HG03439 (cell line): ENCODE measurements around the gene PGM3.
"Not testable (repeated sequence)": the region's sequence is repeated elsewhere in the genome, so short reads cannot be mapped to it uniquely, and the experiment has no call there.

Experiments used
- ATAC-seq: cut with Tn5 transposase; IDR thresholded peaks from one replicate; pipeline ENCODE4 v1.9.1; 2021; ENCODE audit warnings: mild to moderate bottlenecking, moderate library complexity; ENCODE audit not compliant: unreplicated experiment

PGM3 gene, protein sequence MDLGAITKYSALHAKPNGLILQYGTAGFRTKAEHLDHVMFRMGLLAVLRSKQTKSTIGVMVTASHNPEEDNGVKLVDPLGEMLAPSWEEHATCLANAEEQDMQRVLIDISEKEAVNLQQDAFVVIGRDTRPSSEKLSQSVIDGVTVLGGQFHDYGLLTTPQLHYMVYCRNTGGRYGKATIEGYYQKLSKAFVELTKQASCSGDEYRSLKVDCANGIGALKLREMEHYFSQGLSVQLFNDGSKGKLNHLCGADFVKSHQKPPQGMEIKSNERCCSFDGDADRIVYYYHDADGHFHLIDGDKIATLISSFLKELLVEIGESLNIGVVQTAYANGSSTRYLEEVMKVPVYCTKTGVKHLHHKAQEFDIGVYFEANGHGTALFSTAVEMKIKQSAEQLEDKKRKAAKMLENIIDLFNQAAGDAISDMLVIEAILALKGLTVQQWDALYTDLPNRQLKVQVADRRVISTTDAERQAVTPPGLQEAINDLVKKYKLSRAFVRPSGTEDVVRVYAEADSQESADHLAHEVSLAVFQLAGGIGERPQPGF

DNA sequence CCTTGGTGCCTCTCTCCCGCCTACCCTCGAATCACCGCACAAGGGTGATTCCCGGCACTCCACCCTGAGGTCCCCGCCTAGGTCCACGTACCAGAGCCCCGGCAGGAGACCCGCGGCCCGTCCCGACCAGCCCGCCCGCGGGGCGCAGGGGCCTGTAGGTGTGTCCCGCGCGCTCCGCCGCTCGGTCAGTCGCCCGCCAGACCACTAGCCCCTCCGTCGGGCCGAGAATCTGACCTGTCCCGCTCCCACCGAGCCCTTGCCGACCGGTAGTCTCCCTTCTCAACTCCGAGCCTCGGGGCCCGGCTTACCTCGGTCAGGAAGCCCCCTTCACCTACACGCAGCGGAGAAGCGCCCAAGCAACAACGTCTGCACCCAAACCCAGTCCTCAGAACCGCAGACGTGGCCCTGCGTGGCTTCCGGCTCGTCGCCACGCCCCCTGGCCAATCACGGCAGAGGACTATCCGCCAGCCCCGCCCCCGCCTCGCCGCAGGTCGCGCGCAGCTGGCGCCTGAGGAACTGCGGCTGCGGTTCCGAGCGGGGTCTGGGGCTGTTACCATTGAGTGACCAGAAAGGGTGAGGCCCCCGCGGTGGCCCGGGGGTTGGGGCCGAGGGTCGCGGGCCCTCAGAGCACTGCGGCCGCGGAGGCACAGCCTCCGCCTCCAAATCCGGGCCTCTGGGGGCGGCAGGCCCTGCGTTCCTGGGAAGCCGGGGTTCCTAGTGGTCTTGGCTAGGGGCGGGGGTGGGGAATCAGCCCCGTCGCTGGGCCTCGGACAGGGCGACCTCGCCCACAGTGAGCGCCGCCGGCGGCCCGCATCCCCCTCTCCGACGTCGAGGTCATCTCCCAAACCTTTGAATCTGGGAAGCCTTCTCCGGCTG lies at the start of gene PGM3, which contains the start of gene RWDD2A:
Gene PGM3, minus strand, starts transcription at position 395 of the 876 bp plus-strand sequence. CDS start 2,253 bp downstream, outside the sequence.
Gene RWDD2A, plus strand, starts transcription at position 487 of the 876 bp plus-strand sequence. CDS start 1,095 bp downstream, outside the sequence.
- ATAC-seq: peak; percentile 97

DNA sequence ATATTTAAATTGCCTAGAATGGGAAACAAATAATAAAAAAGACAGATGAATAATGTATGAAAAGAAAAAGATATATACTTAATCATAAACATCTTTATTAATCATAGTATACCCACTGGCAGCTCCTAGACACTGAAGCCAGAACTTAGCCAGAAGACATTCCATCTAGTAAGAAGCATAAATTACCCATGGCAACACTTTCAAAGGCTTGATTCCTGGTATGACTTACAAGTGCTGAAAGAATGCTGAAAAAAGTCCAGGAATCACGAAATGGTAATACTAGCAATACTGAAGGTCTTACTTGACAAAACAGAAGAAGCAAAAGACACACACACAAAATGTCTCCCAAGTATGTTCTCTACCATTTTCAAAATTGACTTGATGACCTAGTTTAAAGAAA lies 38.1 kb upstream of the PGM3 start:
- no peak for ATAC-seq

DNA sequence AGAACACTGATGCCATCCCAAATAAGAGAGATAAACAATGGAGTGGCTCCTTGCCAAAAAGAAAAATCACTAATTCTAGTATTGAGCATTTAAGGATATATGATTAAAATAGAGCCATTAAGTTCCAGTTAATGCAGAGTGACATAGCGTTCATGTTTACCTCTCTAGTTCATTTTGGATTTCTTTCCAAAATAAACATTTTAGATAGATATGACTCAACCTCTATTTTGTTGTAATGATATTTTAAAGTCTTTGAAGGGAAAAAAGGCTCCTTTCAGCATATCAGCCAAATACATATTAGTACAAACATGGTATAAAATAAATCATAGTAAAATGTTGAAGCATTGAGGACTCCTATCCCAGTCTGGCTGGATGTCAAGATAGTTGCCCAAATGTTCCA lies 33.5 kb upstream of the PGM3 start:
- ATAC-seq: no peak

DNA sequence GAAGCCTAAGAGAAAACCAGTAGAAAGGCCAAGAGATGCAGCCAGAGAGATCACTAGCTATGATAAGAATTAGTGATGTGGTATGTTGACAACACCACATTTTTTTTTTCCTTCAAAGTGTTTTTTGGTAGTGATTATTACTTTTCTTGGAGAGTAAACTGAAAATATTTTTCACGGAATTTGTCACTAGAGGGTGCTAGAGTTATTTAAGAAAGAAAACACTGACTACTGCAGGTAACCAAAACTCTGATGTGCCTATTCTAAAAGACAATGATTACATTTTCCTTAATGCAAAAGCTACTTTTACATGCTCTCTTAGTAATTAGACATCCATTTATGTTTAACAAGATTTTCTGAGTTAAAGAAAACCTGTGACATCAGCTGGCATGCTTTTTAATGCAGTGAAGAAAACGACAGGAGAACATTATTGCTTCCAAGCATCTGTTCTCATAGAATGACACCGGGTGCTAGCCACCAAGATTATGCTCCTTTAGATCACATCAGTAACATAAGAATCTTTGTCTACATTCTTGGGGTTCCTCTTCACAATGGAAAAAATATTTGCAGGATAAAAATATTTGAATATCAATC lies 28.9 kb upstream of the PGM3 start:
- peak; percentile 60 for ATAC-seq

DNA sequence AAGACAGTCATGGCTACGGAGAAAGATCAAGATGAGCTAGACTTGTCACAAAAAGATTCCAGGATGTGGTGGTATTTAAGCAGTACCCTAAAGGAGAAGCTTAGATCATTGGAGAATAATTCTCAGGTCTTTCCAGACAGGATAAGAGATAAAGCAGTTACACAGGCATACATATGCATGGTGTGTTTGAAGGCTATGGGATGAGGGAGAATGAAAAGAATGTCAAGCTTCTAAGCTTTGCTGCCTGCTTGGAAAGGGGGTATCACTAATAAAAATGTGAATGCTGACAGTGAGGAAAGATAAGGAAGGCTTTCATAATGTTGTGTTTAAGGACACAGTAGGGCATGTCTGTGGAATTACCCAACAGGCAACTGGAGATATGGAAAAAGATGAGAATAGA lies 28.2 kb upstream of the PGM3 start:
- ATAC-seq: no peak

DNA sequence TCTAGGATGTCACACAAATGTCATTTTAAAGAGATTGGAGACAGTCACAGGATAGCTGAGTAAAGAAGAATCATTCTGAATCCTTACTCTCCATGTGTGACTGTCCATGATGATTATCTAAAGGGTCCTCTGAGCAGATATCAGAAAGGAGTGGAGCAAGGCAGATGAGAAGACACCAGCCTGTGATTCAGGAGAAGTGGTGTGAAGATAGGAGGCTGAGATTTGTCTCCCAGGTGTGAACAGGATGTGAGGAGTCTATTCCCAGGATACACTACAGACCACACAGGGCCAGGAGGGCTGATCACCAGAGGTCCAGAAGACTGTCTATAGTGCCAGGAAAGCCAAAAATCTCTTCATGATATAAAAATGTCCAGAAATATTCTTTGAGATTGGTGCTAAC lies 27.1 kb upstream of the PGM3 start:
- ATAC-seq: no peak

DNA sequence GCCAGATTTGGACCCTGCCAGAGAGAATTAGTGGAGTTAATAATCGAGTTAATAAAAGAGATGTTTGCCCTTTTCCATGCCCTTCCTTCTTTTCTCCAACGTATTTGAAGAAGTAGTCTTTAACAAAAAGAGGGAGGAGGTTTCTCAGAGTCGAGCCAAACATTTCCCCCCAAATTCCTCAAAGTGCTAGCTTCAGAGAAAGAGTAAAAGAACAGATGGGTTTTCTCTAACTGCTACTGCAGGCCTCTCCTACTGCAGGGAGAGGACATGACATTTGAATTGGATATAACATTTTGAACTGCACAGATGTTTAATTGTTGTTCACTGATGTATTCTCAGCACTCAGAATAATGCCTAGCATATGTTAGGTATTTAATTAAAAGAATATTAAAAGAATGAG lies 25.6 kb upstream of the PGM3 start:
- no peak for ATAC-seq

DNA sequence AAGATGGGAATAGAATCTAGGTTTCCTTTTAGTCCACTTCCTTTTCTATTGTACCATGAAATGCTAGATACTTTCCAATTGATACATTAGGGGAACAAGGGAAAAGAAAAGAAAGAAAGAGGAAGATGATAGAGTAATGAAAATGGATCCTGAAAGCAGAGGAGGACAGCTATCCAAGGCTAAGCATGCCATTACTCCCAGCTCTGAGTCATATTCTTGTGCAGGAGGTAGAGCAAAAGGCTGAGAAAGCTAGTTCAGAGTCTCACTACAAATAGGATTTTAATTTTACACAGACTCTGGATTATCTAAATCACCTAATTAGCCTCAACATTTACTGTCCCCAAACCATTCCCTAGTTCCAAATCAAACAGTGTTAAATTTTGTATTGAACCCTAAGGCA lies 23.7 kb upstream of the PGM3 start:
- ATAC-seq: no peak

DNA sequence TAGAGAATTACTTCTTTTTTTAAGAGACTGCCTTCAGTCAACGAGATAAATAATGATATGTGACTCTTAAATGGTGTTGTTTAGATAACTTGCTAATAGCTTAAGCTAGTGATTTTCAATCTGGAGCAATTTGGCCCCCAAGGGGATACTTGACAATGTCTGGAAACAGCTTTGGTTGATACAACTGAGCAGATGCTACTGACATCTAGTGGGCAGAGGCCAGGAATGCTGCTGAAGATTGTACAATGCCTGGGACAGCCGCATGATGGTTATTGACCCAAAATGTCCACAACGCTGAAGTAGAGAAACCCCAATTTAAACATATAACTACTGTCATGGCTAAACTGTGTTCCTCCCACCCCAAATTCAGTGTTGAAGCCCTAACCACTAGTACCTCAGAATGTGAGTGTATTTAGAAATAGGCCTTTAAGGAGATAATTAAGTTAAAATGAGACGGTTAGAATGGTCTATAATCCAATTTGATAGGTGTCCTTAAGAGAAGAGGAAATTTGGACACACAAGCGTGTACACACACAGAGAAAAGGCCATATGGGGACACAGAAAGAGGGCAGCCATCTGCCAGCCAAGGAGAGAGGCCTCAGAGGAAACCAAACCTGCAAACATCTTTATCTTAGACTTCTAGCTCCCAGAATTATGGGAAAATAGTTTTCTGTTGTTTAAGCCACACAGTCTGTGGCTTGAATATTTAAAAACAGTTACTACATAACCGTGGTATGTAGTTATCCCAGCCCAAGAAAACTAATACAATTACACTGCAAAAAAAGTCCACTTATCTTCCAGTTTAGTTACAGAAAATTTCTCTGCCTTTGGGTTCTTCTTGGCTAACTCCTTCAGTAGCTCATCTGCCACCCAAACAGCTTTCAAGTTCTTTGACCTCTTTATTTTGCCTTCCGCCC lies 22.3 kb upstream of the PGM3 start:
- ATAC-seq: peak; percentile 98

DNA sequence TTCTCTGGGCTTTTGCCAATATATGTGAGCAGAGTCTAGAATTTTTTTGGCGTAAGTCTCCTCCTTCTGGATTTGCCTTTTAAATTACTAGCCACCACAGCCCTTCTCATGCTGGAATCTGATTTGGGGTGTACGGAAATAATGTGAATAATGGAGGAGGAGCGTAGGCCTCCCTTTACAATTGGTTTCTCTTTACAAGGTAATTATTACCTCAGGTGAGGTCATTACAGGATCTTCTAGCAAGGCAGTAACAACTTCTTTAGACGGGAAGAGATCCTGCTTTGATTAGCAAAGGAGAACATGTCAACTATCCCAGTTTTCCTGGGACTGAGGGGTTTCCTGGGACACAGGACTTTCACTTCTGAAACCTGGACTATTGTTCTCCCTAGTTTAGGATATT lies 9.0 kb upstream of the PGM3 start:
- ATAC-seq: no peak

DNA sequence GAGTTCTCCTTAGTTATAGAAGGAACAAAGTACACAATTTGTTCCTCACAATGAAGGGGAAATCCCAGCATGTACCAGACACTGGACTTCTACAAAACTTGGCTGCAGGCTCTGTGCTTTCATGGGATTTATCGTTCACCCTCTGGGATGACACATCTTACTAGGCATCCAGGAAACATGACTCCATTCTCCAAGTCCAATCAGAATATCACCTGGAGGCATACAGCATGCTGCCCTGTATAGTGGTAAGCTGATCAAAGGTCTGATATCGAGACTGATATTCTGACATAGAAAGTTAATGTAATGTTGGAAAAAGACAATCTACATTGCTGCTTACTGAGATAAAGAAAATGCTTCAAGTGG lies 6.8 kb upstream of the PGM3 start:
- ATAC-seq: no peak

DNA sequence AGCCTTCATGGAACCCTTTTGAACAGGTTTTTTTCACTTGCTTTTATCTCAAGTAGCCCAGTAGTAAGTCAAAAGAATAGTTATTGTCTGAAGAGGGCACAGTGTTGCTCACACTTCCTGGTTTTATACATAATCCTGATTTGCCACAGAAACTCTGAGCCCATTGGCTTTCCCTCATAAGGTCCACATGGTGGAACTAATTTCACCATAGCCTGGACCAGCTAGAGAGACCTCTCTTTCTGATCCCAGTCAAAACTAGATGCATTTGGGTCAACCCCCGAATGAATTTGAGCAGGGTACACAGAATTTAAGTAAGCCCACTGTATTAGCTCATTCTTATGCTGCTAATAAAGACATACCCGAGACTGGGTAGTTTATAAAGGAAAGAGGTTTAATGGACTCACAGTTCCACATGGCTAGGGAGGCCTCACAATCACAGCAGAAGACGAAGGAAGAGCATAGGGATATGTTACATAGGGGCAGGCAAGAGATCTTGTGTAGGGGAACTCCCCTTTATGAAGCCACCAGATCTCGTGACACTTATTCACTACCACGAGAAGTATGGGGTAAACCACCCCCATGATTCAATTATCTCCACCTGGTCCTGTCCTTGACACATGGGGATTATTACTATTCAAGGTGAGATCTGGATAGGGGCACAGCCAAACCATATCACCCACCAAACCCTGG lies 6.3 kb upstream of the PGM3 start:
- no peak for ATAC-seq

DNA sequence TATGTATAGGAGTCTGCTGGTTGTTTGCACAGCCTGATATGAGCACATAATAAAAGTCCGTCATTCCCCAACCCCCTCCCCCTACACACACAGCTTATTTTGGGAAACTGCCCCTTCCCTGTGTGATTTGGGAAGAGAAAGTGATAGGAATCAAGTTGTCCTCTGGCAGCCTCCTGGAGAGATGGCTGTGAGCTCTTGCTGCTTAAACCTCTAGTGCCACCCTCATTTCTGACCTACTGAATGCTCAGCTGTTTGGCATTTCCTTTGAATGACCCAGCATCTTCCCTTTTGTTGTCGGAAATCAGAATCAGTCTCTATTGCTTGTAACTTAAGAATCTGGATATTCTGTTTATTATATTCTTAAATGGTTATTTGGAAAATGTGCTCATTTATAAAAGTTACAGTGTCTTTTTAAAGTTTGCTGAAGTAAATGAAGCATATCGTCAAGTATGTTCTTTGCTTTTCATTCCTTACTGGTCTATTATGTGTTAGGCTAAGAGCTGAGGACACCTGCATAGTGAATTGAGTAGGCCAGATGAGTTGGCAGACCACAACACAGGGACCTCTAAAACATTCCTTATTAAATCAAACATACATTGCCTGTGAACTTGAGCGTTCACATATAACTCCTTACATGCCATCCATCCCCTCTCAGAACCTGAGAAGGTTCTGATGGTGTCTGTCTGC lies 5.6 kb upstream of the PGM3 start:
- no peak for ATAC-seq

DNA sequence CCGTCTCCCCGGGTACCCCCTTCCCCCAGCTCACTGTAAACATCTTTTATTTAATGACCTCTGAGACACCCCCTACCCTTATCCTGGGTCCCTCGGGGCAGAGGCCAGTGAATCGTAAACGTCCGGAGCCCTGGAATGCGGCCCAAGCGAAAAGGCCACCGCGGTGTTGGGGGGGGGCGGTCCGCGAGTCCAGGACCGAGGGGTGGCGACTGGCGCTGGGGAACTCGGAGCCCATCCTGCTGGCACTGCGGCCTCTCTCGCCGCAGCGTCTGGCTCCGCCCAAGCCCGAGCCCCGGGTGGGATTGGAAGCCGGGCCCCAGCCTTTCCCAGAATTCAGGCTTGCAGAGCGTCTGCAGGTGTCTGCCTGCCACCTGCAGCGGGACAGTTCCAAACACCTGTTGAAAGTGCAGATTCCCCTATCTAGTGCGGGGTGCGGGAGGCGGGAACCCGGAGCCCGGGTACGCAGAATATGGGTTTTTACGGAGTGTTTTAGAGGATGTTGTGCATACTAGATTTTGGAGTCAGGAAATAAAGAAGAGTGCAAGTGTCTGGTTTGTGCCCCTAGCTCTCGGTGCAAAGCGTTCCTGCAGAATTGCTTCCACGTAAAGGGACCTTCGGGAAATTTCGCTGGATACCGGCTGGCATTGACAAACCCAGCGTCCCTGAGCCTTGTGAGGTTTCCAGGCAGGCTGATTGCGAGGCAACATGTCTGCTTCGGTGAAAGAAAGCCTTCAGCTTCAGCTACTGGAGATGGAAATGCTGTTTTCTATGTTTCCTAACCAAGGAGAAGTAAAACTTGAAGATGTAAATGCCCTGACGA lies 892 bp upstream of the PGM3 start:
- ATAC-seq: peak; percentile 28

DNA sequence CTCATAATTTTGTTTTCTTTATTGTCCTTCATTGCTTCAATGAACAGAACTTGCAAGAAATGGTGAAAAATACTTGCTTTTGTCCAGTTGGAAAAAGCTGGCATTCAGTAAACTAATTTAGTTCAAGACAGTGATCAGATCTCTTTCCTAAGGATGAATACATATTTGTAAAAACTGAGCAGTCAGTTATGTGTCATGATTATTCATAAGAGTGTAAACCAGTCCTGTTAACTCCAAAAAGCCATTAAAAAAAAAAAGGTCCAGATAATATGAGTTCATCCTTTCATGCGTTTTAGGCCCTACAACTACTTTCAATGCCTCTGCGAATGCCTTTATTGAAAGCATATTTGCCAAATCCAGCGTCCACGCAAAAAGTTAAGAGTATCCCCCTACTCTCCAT lies 609 bp downstream of the PGM3 start:
- ATAC-seq: no peak

DNA sequence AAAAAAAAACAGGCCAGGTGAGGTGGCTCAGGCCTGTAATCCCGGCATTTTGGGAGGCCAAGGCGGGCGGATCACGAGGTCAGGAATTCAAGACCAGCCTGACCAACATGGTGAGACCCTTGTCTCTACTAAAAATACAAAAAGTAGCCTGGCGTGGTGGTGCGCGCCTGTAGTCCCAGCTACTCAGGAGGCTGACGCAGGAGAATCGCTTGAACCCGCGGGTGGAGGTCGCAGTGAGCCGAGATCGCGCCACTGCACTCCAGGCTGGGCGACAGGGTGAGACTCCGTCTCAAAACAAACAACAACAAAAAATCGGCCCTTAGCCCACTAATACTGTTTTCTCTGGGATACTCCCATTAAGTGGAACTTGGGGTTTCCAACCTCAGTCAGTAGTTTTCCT lies 1.1 kb downstream of the PGM3 start:
- not testable (repeated sequence) for ATAC-seq

DNA sequence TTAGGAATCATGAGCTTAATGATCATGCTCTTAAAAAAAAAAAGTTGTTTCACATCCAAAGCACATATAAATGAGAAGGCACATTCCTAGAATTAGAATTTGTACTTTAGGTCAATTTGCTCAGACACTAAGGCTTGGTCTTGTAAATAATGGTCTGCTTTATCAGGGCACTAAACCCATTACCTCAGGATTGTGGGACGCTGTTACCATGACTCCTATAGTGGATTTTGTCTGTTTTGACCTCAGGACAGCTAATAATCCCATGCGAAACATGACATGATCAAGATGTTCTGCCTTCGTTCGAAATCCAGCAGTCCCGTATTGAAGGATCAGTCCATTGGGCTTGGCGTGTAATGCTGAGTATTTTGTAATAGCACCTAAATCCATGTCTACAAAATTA lies 2.4 kb downstream of the PGM3 start:
- ATAC-seq: no peak

DNA sequence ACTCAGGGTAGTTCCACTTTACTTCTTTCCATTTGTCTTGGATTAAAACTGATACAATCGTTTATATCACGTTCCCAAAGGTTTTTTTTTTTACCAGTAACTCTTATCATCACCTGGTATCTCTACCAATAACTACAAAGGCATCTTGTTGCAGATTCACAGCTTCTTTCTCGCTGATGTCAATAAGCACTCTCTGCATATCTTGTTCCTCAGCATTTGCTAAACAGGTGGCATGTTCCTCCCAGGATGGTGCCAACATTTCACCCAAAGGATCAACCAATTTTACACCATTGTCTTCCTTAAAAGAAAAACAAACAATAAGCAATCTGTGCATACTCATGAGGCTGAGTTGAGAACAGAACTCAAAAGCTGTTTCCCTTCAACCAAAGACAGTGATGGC lies 4.6 kb downstream of the PGM3 start:
- no peak for ATAC-seq
